Hindlimb muscle (tissue), 1 donor: ENCODE measurements around the gene SLC10A2. TPM values are rescaled to one million over a fixed set of nuclear protein-coding genes. Genes with fewer than 3 reads are reported as not detected.
"Not testable (repeated sequence)": the region's sequence is repeated elsewhere in the genome, so short reads cannot be mapped to it uniquely, and the experiment has no call there.

Experiments
- DNase-seq: peaks from one replicate; pipeline ENCODE4 v3.0.0-alpha.2; 2013
- polyA plus RNA-seq: library from polyadenylated mRNA; unstranded; fragments of 120-200 nt; gene quantifications from one replicate; pipeline ENCODE4 v1.2.1, GENCODE V29; 2013; ENCODE audit not compliant: insufficient read length

SLC10A2 gene
- not detected for polyA plus RNA-seq

- DNase-seq = no peak
Measured at GRCh38 chr13:103066079-103066780, at the start of gene SLC10A2. TSS of gene SLC10A2 (minus strand) at chr13:103066417. CDS start at chr13:103066249, 168 bp downstream.

- DNase-seq = no peak
Measured at GRCh38 chr13:103107580-103107979, 41.4 kb upstream of the SLC10A2 start.

- DNase-seq = no peak
Measured at GRCh38 chr13:103104340-103104739, 38.1 kb upstream of the SLC10A2 start.

GRCh38 chr13:103103456-103103855 is 37.2 kb upstream of the SLC10A2 start:
- DNase-seq = not testable (repeated sequence)

GRCh38 chr13:103102482-103102881 is 36.3 kb upstream of the SLC10A2 start:
- no peak for DNase-seq

GRCh38 chr13:103101901-103102300 is 35.7 kb upstream of the SLC10A2 start:
- DNase-seq = no peak

- no peak for DNase-seq
Measured at GRCh38 chr13:103101500-103101899, 35.3 kb upstream of the SLC10A2 start.

- DNase-seq = no peak
Measured at GRCh38 chr13:103100830-103101229, 34.6 kb upstream of the SLC10A2 start.

GRCh38 chr13:103099722-103100293 is 33.6 kb upstream of the SLC10A2 start:
- DNase-seq = no peak

GRCh38 chr13:103098535-103098934 is 32.3 kb upstream of the SLC10A2 start:
- no peak for DNase-seq

GRCh38 chr13:103097366-103097928 is 31.2 kb upstream of the SLC10A2 start:
- no peak for DNase-seq

GRCh38 chr13:103093649-103094048 is 27.4 kb upstream of the SLC10A2 start:
- DNase-seq = not testable (repeated sequence)

GRCh38 chr13:103087275-103087674 is 21.1 kb upstream of the SLC10A2 start:
- DNase-seq = no peak

- DNase-seq = no peak
Measured at GRCh38 chr13:103081435-103081834, 15.2 kb upstream of the SLC10A2 start.

GRCh38 chr13:103078158-103078557 is 11.9 kb upstream of the SLC10A2 start:
- DNase-seq = no peak

- DNase-seq = no peak
Measured at GRCh38 chr13:103068836-103069235, 2.6 kb upstream of the SLC10A2 start.

- no peak for DNase-seq
Measured at GRCh38 chr13:103067751-103068555, 1.7 kb upstream of the SLC10A2 start.

- no peak for DNase-seq
Measured at GRCh38 chr13:103066781-103067345, 646 bp upstream of the SLC10A2 start.

GRCh38 chr13:103063376-103063775 is 2.8 kb downstream of the SLC10A2 start:
- DNase-seq = no peak

GRCh38 chr13:103062079-103062478 is 4.1 kb downstream of the SLC10A2 start:
- no peak for DNase-seq

- no peak for DNase-seq
Measured at GRCh38 chr13:103056008-103056407, 10.2 kb downstream of the SLC10A2 start.

- no peak for DNase-seq
Measured at GRCh38 chr13:103055166-103055565, 11.1 kb downstream of the SLC10A2 start.

- DNase-seq = no peak
Measured at GRCh38 chr13:103046676-103047075, 19.5 kb downstream of the SLC10A2 start.
